GM12878 (cell line): ENCODE measurements around the gene CENPP. TPM values are rescaled to one million over a fixed set of nuclear protein-coding genes. Genes with fewer than 3 reads are reported as not detected.

Source experiments
- ATAC-seq: fragments of 200-7000 bp; cut with Tn5 transposase; 3 replicates; pipeline ENCODE4 v1.9.1; 2020; ENCODE audit warnings: mild to moderate bottlenecking, moderate library complexity
- BruUV-seq: library from RNA; stranded (reverse); fragments of 400-500 nt; replicated peaks from 2 replicates; lab custom pipeline; 2021; lab: Mats Ljungman, UMichigan
- CTCF ChIA-PET: fragments of 300-600 bp; sonication (Branson Sonifier 250); formaldehyde crosslinking; extraction: SDS; loops from one replicate; lab custom pipeline; 2021; ENCODE audit warnings: inconsistent platforms; lab: Yijun Ruan, JAX
- POLR2A ChIA-PET: fragments of 350-600 bp; formaldehyde crosslinking; extraction: SDS; loops from one replicate; lab custom pipeline; 2021; ENCODE audit warnings: inconsistent platforms; lab: Charles Lee
- RAD21 ChIA-PET: fragments of 300-600 bp; sonication (Branson Sonifier 250); formaldehyde crosslinking; loops from one replicate; lab custom pipeline; 2023; ENCODE audit warnings: antibody characterized with exemption; ENCODE audit not compliant: unreplicated experiment; lab: Charles Lee
- SMC1A ChIA-PET: fragments of 300-600 bp; sonication (Branson Sonifier 250); formaldehyde crosslinking; loops from one replicate; lab custom pipeline; 2023; ENCODE audit not compliant: unreplicated experiment, uncharacterized antibody; lab: Charles Lee
- DNase-seq: peaks from one replicate; pipeline ENCODE4 v3.0.0-alpha.2; 2011; ENCODE audit warnings: low read depth, low spot score
- FAIRE-seq: peaks from 3 replicates; lab custom pipeline; 2011; peaks lifted over from hg19 to GRCh38; lab: Jason Lieb, UNC
- H2AFZ ChIP-seq: 2 replicates; pipeline ENCODE4 v1.6.0; 2011; ENCODE audit warnings: low read depth, low read length, control low read depth; ENCODE audit not compliant: control insufficient read depth
- H3K27ac ChIP-seq: 2 replicates; pipeline ENCODE4 v1.5.1; 2011; ENCODE audit warnings: control low read depth; ENCODE audit not compliant: control insufficient read depth, insufficient read depth
- H3K27me3 ChIP-seq, 2 experiments: replicated peaks in 1 of 2; 2 replicates each; pipeline versions ENCODE4 v1.6.0 to v1.6.1; 2011; ENCODE audit warnings: low read length in 1 of 2; ENCODE audit not compliant: control insufficient read depth in 2 of 2, insufficient read depth in 2 of 2
- H3K36me3 ChIP-seq, 2 experiments: 2 replicates each; pipeline ENCODE4 v1.5.1; 2011; ENCODE audit warnings: low read length in 1 of 2; ENCODE audit not compliant: control insufficient read depth in 2 of 2, insufficient read depth in 2 of 2
- H3K4me1 ChIP-seq: 2 replicates; pipeline ENCODE4 v1.6.1; 2011; ENCODE audit warnings: mild to moderate bottlenecking, low read length, moderate library complexity, mixed read lengths; ENCODE audit not compliant: control insufficient read depth, insufficient read depth
- H3K4me2 ChIP-seq: 2 replicates; pipeline ENCODE4 v1.6.0; 2011; ENCODE audit warnings: control low read depth; ENCODE audit not compliant: control insufficient read depth, insufficient read depth
- H3K4me3 ChIP-seq: fragments of 200-600 bp; sonication (generic); 2 replicates; pipeline ENCODE4 v1.5.1; 2016
- H3K79me2 ChIP-seq: 2 replicates; pipeline ENCODE4 v1.6.0; 2011; ENCODE audit warnings: low read length; ENCODE audit not compliant: control insufficient read depth, insufficient read depth
- H3K9ac ChIP-seq: 2 replicates; pipeline ENCODE4 v1.8.0; 2011; ENCODE audit warnings: low read length, control low read depth, mixed read lengths; ENCODE audit not compliant: control insufficient read depth, insufficient read depth
- H3K9me3 ChIP-seq: replicated peaks from 3 replicates; pipeline ENCODE4 v1.5.1; 2011; ENCODE audit warnings: mild to moderate bottlenecking, low read length; ENCODE audit not compliant: control insufficient read depth, insufficient read depth
- H4K20me1 ChIP-seq: 2 replicates; pipeline ENCODE4 v1.6.0; 2011; ENCODE audit not compliant: control insufficient read depth, insufficient read depth
- CHD2 ChIP-seq: IDR thresholded peaks from 2 replicates; pipeline ENCODE4 v1.6.1; 2011; ENCODE audit warnings: low read depth, low read length, improper control_type of control experiment, borderline replicate concordance
- DPF2 ChIP-seq: fragments of 450-650 bp; IDR thresholded peaks from 2 replicates; pipeline ENCODE4 v1.6.1; 2017; ENCODE audit warnings: mild to moderate bottlenecking
- IKZF2 ChIP-seq, 2 experiments: fragments of 450-650 bp; IDR thresholded peaks; 2 replicates each; pipeline ENCODE4 v1.6.1; 2017; ENCODE audit warnings: mild to moderate bottlenecking in 2 of 2, moderate library complexity in 2 of 2
- JUNB ChIP-seq: IDR thresholded peaks from 2 replicates; pipeline ENCODE4 v1.6.1; 2016; ENCODE audit warnings: antibody characterized with exemption, mild to moderate bottlenecking
- MEF2B ChIP-seq: fragments of 450-650 bp; IDR thresholded peaks from 2 replicates; pipeline ENCODE4 v1.6.1; 2018; ENCODE audit warnings: mild to moderate bottlenecking, moderate library complexity; ENCODE audit not compliant: partially characterized antibody, poor library complexity, severe bottlenecking
- MTA2 ChIP-seq: fragments of 450-650 bp; IDR thresholded peaks from 2 replicates; pipeline ENCODE4 v1.6.1; 2016; ENCODE audit warnings: low read depth, mild to moderate bottlenecking, moderate library complexity
- NFIC ChIP-seq: IDR thresholded peaks from 2 replicates; pipeline ENCODE4 v1.6.1; 2012; ENCODE audit warnings: low read depth, mild to moderate bottlenecking, inconsistent platforms, low read length, moderate library complexity
- NR2F1 ChIP-seq: fragments of 450-650 bp; conservative IDR thresholded peaks from 2 replicates; pipeline ENCODE4 v1.6.1; 2017; ENCODE audit warnings: mild to moderate bottlenecking
- PKNOX1 ChIP-seq: fragments of 450-650 bp; IDR thresholded peaks from 2 replicates; pipeline ENCODE4 v1.6.1; 2016; ENCODE audit warnings: mild to moderate bottlenecking
- RUNX3 ChIP-seq: IDR thresholded peaks from 2 replicates; pipeline ENCODE4 v1.6.1; 2012; ENCODE audit warnings: low read length, inconsistent platforms
- ZNF217 ChIP-seq: fragments of 450-650 bp; IDR thresholded peaks from 2 replicates; pipeline ENCODE4 v1.6.1; 2017; ENCODE audit warnings: antibody characterized with exemption, mild to moderate bottlenecking
- WGBS: methylation state at CpG from one replicate; pipeline ENCODE4 v1.1.6; 2016; ENCODE audit warnings: low lambda C conversion rate; ENCODE audit not compliant: insufficient replicate concordance, insufficient coverage; ENCODE audit errors: missing lambda C conversion rate; 5-methylcytosine and 5-hydroxymethylcytosine counted together
- in situ Hi-C: fragments of 300-500 bp; cut with MboI; formaldehyde crosslinking; loops from 9 replicates; pipeline ENCODE4 v1.14.3; 2018; ENCODE audit warnings: mixed read lengths
- intact Hi-C: fragments of 100-400 bp; cut with micrococcal nuclease; formaldehyde crosslinking; loops from one replicate; pipeline ENCODE4 v1.14.2; 2022; ENCODE audit not compliant: unreplicated experiment
- polyA plus RNA-seq, 11 experiments: library from polyadenylated mRNA; depleted of rRNA in 4 of 11; unstranded in 6 of 11; stranded (reverse) in 5 of 11; fragments of >200 nt; fragmentation: Nextera tagmentation in 4 of 11; fragmentation: Illumina TruSeq in 1 of 11; extraction: Ambion mirVana in 4 of 11; extraction: Trizol in 1 of 11; gene quantifications; 1 replicate in 1 of 11; 2 replicates in 10 of 11; pipeline versions ENCODE4 v1.2.1 to v1.2.3, GENCODE V29; 2011 to 2016; ENCODE audit warnings: inconsistent platforms in 2 of 11, missing spikeins in 2 of 11, low read depth in 1 of 11
- total RNA-seq, 4 experiments: library from RNA; depleted of rRNA in 3 of 4; stranded (reverse); fragments of >200 nt in 3 of 4; fragmentation: Illumina TruSeq in 1 of 4; extraction: Trizol in 1 of 4; gene quantifications; 2 replicates each; pipeline versions ENCODE4 v1.2.1 to v1.2.3, GENCODE V29; 2013 to 2021
- TF ChIP-seq, protein P1 (sequence below): fragments of 150-350 bp; IDR thresholded peaks from 2 replicates; pipeline ENCODE4 v1.6.1; 2016; ENCODE audit warnings: low read depth, low read length

CENPP gene
- total and polyA plus RNA-seq, 10 of the 15 experiments (the other 5 are each of a cell fraction or from before 2014, with no cell fraction given) = 9.4 to 31.4 (median 19.8) TPM

- H3K9me3 ChIP-seq = no peaks in the 10 kb centered on the region
- FAIRE-seq = peak; percentile 97
- H3K4me1 ChIP-seq = no peaks in the 10 kb centered on the region
- RAD21 ChIA-PET = interaction anchor here (2.3 to 2.4 kb wide), 2 partner anchors 112 to 300 kb away, joined by 9 to 10 read pairs; no protein-coding TSS in a partner anchor
- no peaks in the 10 kb centered on the region for H4K20me1 ChIP-seq
- peak; percentile 37 for DNase-seq
- in situ Hi-C loops (no loop called here), intact Hi-C loops (loop anchor here (10.0 kb wide), 1 partner anchor 116 kb away; the partner anchor contains the start of genes CENPP and NOL8)
- no peak overlapping the region for H3K27ac ChIP-seq
- SMC1A ChIA-PET = interaction anchor here (1.3 to 1.7 kb wide), 3 partner anchors 31 to 301 kb away, joined by 3 to 7 read pairs (median 3); no protein-coding TSS in a partner anchor
- POLR2A ChIA-PET = no interaction called here
- no peak overlapping the region for H3K4me3 ChIP-seq
- H3K79me2 ChIP-seq = no peaks in the 10 kb centered on the region
- TF ChIP-seq MEF2B = peak; percentile 8
- TF ChIP-seq NFIC = 0 out of 2 replicates have a peak, but pooled peaks have one; percentile 24
- TF ChIP-seq RUNX3 = peak; percentile 74
- 0 out of 2 replicates have a peak, but pooled peaks have one; percentile 16 for TF ChIP-seq DPF2
- TF ChIP-seq, protein P1, sequence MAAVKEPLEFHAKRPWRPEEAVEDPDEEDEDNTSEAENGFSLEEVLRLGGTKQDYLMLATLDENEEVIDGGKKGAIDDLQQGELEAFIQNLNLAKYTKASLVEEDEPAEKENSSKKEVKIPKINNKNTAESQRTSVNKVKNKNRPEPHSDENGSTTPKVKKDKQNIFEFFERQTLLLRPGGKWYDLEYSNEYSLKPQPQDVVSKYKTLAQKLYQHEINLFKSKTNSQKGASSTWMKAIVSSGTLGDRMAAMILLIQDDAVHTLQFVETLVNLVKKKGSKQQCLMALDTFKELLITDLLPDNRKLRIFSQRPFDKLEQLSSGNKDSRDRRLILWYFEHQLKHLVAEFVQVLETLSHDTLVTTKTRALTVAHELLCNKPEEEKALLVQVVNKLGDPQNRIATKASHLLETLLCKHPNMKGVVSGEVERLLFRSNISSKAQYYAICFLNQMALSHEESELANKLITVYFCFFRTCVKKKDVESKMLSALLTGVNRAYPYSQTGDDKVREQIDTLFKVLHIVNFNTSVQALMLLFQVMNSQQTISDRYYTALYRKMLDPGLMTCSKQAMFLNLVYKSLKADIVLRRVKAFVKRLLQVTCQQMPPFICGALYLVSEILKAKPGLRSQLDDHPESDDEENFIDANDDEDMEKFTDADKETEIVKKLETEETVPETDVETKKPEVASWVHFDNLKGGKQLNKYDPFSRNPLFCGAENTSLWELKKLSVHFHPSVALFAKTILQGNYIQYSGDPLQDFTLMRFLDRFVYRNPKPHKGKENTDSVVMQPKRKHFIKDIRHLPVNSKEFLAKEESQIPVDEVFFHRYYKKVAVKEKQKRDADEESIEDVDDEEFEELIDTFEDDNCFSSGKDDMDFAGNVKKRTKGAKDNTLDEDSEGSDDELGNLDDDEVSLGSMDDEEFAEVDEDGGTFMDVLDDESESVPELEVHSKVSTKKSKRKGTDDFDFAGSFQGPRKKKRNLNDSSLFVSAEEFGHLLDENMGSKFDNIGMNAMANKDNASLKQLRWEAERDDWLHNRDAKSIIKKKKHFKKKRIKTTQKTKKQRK = no peak
- TF ChIP-seq ZNF217 = peak; percentile 63; the same call in 1 of the 2 replicates
- peak; percentile 60; the same call in 1 of the 2 replicates for TF ChIP-seq MTA2
- no peak; the same call in 1 of the 2 replicates for TF ChIP-seq NR2F1
- no peak for TF ChIP-seq CHD2
- TF ChIP-seq PKNOX1 = peak; percentile 62
- TF ChIP-seq JUNB = peak; percentile 77
- peak in 1 of 2 experiments; percentile 32; a peak in 1 of 4 replicates for TF ChIP-seq IKZF2 (IDR thresholded peaks at IDR 0.05)
- no TSS peak for BruUV-seq
- no peaks in the 10 kb centered on the region for H3K36me3 ChIP-seq
- 2% methylated on average over 6 of the region's 6 CpGs for WGBS
- H3K9ac ChIP-seq = no peak overlapping the region
- no peaks in the 10 kb centered on the region for H3K27me3 ChIP-seq
- peak; percentile 96 for ATAC-seq
- CTCF ChIA-PET = interaction anchor here (0.6 to 2.3 kb wide), 5 partner anchors 12 to 305 kb away, joined by 3 to 35 read pairs (median 4); no protein-coding TSS in a partner anchor
- H3K4me2 ChIP-seq = peak overlapping the region; percentile 46; the same call in 1 of the 2 replicates
- no peak overlapping the region for H2AFZ ChIP-seq
Observed at GRCh38 chr9:92440751-92441046, 114.9 kb downstream of the CENPP start.
